H1 (cell line): ENCODE results near the gene THOC6. TPM values are rescaled to one million over a fixed set of nuclear protein-coding genes. Genes with fewer than 3 reads are reported as not detected.

Source experiments
- CHD1 ChIP-seq: IDR thresholded peaks from 2 replicates; pipeline ENCODE4 v1.6.1; 2012; ENCODE audit warnings: low read depth, low read length, improper control_type of control experiment
- CHD2 ChIP-seq: IDR thresholded peaks from 2 replicates; pipeline ENCODE4 v1.6.1; 2012; ENCODE audit warnings: low read length, improper control_type of control experiment
- polyA plus RNA-seq, 7 experiments: library from polyadenylated mRNA; depleted of rRNA in 3 of 7; stranded (reverse) in 5 of 7; unstranded in 2 of 7; fragments of >200 nt in 5 of 7; fragments of 200-250 nt in 2 of 7; gene quantifications; 1 replicate in 5 of 7; 2 replicates in 1 of 7; 4 replicates in 1 of 7; pipeline versions ENCODE4 v1.2.1 to v1.2.3, GENCODE V29; 2011 to 2013; ENCODE audit warnings: missing spikeins in 2 of 7, mixed read lengths in 2 of 7
- total RNA-seq: library from RNA; stranded (reverse); fragmentation: NEBNext Ultra II Directional; extraction: Animal tissue kit (Norgen Biotek cat#: 25700); gene quantifications from 2 replicates; pipeline ENCODE4 v1.2.1, GENCODE V29; 2021
- TF ChIP-seq, protein P1 (sequence below): fragments of 300-600 bp; sonication (generic); IDR thresholded peaks from 2 replicates; pipeline ENCODE4 v1.7.1; 2012; ENCODE audit warnings: low read length, moderate library complexity, mild to moderate bottlenecking, inconsistent platforms; ENCODE audit not compliant: insufficient replicate concordance

Gene THOC6
- total and polyA plus RNA-seq, 2 of the 8 experiments (the other 6 are each of a cell fraction or from before 2014, with no cell fraction given) = 78.5 to 111 TPM

DNA sequence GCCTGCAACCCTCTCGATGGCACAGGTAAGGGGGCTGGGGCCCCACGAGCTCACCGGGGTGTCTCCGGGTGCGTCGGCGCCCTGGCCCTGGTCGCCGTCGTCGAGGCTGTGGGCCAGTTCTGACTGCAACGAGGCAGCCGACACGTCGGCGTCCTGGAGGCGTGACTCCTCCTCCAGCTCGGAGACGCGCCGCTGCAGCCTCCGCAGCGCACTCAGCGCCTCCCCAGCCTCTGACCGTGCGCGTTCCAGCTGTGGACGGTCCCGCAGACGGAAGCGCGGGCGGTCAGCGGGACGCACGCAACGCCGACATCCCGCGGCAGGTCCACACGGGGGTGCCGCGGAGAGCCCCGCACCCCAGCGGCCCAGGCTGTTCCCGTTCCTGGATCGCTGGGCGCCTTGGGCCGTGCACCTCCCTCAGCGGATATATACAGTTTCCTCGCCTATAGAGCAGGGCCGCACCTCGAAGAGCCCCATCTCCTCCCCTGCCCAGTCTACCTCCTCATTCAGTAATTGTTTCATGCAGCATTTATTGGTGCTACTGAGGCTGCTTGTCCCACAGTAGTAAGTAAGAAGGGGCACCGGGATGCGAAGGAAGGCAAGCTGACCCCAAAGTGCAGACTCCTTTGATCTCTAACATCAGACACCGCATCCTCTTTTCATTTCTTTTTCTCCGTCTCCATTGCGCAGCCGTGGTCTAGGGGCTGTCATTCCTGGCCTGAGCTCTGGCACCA is 5.8 kb downstream of the THOC6 start (continued):
- TF ChIP-seq, protein P1, sequence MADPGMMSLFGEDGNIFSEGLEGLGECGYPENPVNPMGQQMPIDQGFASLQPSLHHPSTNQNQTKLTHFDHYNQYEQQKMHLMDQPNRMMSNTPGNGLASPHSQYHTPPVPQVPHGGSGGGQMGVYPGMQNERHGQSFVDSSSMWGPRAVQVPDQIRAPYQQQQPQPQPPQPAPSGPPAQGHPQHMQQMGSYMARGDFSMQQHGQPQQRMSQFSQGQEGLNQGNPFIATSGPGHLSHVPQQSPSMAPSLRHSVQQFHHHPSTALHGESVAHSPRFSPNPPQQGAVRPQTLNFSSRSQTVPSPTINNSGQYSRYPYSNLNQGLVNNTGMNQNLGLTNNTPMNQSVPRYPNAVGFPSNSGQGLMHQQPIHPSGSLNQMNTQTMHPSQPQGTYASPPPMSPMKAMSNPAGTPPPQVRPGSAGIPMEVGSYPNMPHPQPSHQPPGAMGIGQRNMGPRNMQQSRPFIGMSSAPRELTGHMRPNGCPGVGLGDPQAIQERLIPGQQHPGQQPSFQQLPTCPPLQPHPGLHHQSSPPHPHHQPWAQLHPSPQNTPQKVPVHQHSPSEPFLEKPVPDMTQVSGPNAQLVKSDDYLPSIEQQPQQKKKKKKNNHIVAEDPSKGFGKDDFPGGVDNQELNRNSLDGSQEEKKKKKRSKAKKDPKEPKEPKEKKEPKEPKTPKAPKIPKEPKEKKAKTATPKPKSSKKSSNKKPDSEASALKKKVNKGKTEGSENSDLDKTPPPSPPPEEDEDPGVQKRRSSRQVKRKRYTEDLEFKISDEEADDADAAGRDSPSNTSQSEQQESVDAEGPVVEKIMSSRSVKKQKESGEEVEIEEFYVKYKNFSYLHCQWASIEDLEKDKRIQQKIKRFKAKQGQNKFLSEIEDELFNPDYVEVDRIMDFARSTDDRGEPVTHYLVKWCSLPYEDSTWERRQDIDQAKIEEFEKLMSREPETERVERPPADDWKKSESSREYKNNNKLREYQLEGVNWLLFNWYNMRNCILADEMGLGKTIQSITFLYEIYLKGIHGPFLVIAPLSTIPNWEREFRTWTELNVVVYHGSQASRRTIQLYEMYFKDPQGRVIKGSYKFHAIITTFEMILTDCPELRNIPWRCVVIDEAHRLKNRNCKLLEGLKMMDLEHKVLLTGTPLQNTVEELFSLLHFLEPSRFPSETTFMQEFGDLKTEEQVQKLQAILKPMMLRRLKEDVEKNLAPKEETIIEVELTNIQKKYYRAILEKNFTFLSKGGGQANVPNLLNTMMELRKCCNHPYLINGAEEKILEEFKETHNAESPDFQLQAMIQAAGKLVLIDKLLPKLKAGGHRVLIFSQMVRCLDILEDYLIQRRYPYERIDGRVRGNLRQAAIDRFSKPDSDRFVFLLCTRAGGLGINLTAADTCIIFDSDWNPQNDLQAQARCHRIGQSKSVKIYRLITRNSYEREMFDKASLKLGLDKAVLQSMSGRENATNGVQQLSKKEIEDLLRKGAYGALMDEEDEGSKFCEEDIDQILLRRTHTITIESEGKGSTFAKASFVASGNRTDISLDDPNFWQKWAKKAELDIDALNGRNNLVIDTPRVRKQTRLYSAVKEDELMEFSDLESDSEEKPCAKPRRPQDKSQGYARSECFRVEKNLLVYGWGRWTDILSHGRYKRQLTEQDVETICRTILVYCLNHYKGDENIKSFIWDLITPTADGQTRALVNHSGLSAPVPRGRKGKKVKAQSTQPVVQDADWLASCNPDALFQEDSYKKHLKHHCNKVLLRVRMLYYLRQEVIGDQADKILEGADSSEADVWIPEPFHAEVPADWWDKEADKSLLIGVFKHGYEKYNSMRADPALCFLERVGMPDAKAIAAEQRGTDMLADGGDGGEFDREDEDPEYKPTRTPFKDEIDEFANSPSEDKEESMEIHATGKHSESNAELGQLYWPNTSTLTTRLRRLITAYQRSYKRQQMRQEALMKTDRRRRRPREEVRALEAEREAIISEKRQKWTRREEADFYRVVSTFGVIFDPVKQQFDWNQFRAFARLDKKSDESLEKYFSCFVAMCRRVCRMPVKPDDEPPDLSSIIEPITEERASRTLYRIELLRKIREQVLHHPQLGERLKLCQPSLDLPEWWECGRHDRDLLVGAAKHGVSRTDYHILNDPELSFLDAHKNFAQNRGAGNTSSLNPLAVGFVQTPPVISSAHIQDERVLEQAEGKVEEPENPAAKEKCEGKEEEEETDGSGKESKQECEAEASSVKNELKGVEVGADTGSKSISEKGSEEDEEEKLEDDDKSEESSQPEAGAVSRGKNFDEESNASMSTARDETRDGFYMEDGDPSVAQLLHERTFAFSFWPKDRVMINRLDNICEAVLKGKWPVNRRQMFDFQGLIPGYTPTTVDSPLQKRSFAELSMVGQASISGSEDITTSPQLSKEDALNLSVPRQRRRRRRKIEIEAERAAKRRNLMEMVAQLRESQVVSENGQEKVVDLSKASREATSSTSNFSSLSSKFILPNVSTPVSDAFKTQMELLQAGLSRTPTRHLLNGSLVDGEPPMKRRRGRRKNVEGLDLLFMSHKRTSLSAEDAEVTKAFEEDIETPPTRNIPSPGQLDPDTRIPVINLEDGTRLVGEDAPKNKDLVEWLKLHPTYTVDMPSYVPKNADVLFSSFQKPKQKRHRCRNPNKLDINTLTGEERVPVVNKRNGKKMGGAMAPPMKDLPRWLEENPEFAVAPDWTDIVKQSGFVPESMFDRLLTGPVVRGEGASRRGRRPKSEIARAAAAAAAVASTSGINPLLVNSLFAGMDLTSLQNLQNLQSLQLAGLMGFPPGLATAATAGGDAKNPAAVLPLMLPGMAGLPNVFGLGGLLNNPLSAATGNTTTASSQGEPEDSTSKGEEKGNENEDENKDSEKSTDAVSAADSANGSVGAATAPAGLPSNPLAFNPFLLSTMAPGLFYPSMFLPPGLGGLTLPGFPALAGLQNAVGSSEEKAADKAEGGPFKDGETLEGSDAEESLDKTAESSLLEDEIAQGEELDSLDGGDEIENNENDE = no peak
- TF ChIP-seq CHD2 (no peak), CHD1 (no peak)
